ENCODE data around the gene LY6G6D. TPM values are rescaled to one million over a fixed set of nuclear protein-coding genes. Genes with fewer than 3 reads are reported as not detected.

Gene LY6G6D
- total and polyA plus RNA-seq, 2 of the 13 experiments (the other 11 are each of a cell fraction or from before 2014, with no cell fraction given) = not detected

DNA sequence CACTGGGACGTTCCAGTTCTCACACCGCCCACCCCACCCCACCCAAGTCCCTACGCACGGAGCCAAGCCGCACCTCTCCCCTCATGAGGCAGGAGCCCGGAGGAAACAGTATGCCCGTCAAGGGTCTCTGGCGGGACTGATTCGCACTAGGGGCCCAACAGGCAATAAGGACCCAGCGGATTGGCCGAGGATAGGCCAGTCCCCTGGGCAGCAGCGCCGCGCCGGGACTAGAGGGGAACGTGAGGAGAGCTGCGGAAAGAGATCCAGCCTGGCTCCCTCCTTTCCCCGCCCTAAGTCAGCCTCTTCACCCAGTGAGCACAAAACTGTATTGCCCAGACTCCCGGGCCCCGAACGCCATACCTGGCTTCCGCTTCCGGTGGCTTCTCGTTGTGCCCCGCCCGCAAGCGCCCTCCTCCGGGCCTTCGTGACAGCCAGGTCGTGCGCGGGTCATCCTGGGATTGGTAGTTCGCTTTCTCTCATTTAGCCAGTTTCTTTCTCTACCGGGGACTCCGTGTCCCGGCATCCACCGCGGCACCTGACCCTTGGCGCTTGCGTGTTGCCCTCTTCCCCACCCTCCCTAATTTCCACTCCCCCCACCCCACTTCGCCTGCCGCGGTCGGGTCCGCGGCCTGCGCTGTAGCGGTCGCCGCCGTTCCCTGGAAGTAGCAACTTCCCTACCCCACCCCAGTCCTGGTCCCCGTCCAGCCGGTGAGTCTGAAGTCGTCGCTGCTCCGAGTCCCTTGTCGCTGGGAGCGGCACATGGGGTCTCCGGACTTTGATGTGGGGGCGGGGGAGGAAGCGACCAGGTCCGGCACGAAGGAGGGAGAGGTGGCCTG is 49.4 kb upstream of the LY6G6D start, which contains the start of gene CSNK2B (continued):
- no peak for TF ChIP-seq ZNF326 (CRISPR knock-in tag; IDR thresholded peaks at IDR 0.05; ENCODE audit: borderline replicate concordance)
- peak; percentile 57; the same call in 1 of the 2 replicates for TF ChIP-seq NFYB (CRISPR knock-in tag; IDR thresholded peaks at IDR 0.05)
- no peak for TF ChIP-seq TEAD3 (CRISPR knock-in tag; optimal IDR thresholded peaks at IDR 0.05; ENCODE audit: borderline replicate concordance)
- TF ChIP-seq ARNTL (CRISPR knock-in tag; IDR thresholded peaks at IDR 0.05) = no peak
- peak; percentile 73; the same call in 1 of the 2 replicates for TF ChIP-seq RXRA (CRISPR knock-in tag; IDR thresholded peaks at IDR 0.05)
- peak; percentile 80 for TF ChIP-seq POLR2AphosphoS5 (IDR thresholded peaks at IDR 0.05; ENCODE audit: low read depth, low read length)
- TF ChIP-seq CEBPG (CRISPR knock-in tag; IDR thresholded peaks at IDR 0.05) = peak; percentile 27; the same call in 1 of the 2 replicates
- TF ChIP-seq FIP1L1 (IDR thresholded peaks at IDR 0.05; ENCODE audit: borderline replicate concordance, insufficient read depth, low read depth, low read length) = no peak
- TF ChIP-seq KDM5A (IDR thresholded peaks at IDR 0.05; ENCODE audit: borderline replicate concordance, low read length) = peak; percentile 81
- peak; percentile 95 for TF ChIP-seq AGO2 (optimal IDR thresholded peaks at IDR 0.05; ENCODE audit: low read depth, low read length)
- TF ChIP-seq, protein P1, sequence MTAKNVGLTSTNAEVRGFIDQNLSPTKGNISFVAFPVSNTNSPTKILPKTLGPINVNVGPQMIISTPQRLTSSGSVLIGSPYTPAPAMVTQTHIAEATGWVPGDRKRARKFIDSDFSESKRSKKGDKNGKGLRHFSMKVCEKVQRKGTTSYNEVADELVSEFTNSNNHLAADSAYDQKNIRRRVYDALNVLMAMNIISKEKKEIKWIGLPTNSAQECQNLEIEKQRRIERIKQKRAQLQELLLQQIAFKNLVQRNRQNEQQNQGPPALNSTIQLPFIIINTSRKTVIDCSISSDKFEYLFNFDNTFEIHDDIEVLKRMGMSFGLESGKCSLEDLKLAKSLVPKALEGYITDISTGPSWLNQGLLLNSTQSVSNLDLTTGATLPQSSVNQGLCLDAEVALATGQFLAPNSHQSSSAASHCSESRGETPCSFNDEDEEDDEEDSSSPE (CRISPR knock-in tag; IDR thresholded peaks at IDR 0.05) = peak; percentile 79
- TF ChIP-seq, protein P2, sequence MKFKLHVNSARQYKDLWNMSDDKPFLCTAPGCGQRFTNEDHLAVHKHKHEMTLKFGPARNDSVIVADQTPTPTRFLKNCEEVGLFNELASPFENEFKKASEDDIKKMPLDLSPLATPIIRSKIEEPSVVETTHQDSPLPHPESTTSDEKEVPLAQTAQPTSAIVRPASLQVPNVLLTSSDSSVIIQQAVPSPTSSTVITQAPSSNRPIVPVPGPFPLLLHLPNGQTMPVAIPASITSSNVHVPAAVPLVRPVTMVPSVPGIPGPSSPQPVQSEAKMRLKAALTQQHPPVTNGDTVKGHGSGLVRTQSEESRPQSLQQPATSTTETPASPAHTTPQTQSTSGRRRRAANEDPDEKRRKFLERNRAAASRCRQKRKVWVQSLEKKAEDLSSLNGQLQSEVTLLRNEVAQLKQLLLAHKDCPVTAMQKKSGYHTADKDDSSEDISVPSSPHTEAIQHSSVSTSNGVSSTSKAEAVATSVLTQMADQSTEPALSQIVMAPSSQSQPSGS (CRISPR knock-in tag; IDR thresholded peaks at IDR 0.05) = no peak; the same call in 1 of the 2 replicates
- peak; percentile 98 for TF ChIP-seq ZNF143 (CRISPR knock-in tag; IDR thresholded peaks at IDR 0.05)
- peak; percentile 98 for TF ChIP-seq ZNF335 (CRISPR knock-in tag; IDR thresholded peaks at IDR 0.05)
- TF ChIP-seq, protein P3, sequence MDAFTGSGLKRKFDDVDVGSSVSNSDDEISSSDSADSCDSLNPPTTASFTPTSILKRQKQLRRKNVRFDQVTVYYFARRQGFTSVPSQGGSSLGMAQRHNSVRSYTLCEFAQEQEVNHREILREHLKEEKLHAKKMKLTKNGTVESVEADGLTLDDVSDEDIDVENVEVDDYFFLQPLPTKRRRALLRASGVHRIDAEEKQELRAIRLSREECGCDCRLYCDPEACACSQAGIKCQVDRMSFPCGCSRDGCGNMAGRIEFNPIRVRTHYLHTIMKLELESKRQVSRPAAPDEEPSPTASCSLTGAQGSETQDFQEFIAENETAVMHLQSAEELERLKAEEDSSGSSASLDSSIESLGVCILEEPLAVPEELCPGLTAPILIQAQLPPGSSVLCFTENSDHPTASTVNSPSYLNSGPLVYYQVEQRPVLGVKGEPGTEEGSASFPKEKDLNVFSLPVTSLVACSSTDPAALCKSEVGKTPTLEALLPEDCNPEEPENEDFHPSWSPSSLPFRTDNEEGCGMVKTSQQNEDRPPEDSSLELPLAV (CRISPR knock-in tag; conservative IDR thresholded peaks at IDR 0.05; ENCODE audit: low read depth) = no peak
- TF ChIP-seq KAT7 (CRISPR knock-in tag; IDR thresholded peaks at IDR 0.05; ENCODE audit: borderline replicate concordance) = peak; percentile 27; the same call in 1 of the 2 replicates
- TF ChIP-seq ZNF841 (CRISPR knock-in tag; IDR thresholded peaks at IDR 0.05; ENCODE audit: borderline replicate concordance) = no peak
- TF ChIP-seq, protein P4, sequence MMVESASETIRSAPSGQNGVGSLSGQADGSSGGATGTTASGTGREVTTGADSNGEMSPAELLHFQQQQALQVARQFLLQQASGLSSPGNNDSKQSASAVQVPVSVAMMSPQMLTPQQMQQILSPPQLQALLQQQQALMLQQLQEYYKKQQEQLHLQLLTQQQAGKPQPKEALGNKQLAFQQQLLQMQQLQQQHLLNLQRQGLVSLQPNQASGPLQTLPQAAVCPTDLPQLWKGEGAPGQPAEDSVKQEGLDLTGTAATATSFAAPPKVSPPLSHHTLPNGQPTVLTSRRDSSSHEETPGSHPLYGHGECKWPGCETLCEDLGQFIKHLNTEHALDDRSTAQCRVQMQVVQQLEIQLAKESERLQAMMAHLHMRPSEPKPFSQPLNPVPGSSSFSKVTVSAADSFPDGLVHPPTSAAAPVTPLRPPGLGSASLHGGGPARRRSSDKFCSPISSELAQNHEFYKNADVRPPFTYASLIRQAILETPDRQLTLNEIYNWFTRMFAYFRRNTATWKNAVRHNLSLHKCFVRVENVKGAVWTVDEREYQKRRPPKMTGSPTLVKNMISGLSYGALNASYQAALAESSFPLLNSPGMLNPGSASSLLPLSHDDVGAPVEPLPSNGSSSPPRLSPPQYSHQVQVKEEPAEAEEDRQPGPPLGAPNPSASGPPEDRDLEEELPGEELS (CRISPR knock-in tag; IDR thresholded peaks at IDR 0.05) = 0 out of 2 replicates have a peak, but pooled peaks have one; percentile 18
- TF ChIP-seq ZNF615 (CRISPR knock-in tag; IDR thresholded peaks at IDR 0.05; ENCODE audit: borderline replicate concordance) = no peak
- TF ChIP-seq BORCS8-MEF2B (CRISPR knock-in tag; IDR thresholded peaks at IDR 0.05) = peak; percentile 50
- TF ChIP-seq RFX3 (CRISPR knock-in tag; IDR thresholded peaks at IDR 0.05) = 0 out of 2 replicates have a peak, but pooled peaks have one; percentile 13
- TF ChIP-seq ZNF607 (CRISPR knock-in tag; IDR thresholded peaks at IDR 0.05; ENCODE audit: borderline replicate concordance) = peak; percentile 15; the same call in 1 of the 2 replicates
- peak; percentile 12; the same call in 1 of the 2 replicates for TF ChIP-seq CHD2 (IDR thresholded peaks at IDR 0.05; ENCODE audit: low read depth, low read length)
- peak; percentile 73; the same call in 1 of the 2 replicates for TF ChIP-seq ZNF788 (CRISPR knock-in tag; IDR thresholded peaks at IDR 0.05; ENCODE audit: borderline replicate concordance)

Measured in HepG2 (cell line).